Activated CD4-positive, alpha-beta T cell treated with anti-CD3 and anti-CD28 coated beads, Interleukin-2, amount 10 ng/mL, durations not matched to agents 24 days and 14 days (primary cell): ENCODE results near the gene AHDC1. TPM values are rescaled to one million over a fixed set of nuclear protein-coding genes. Genes with fewer than 3 reads are reported as not detected.
"Not testable (repeated sequence)": the region's sequence is repeated elsewhere in the genome, so short reads cannot be mapped to it uniquely, and the experiment has no call there.

Source experiments
- DNase-seq: peaks from one replicate; pipeline ENCODE4 v3.0.0; 2022
- H3K27ac Mint-ChIP-seq: one replicate; pipeline ENCODE4 v1.8.0; 2022; ENCODE audit warnings: mild to moderate bottlenecking, mixed read lengths
- H3K27me3 Mint-ChIP-seq: one replicate; pipeline ENCODE4 v1.8.0; 2022; ENCODE audit warnings: mixed read lengths
- H3K36me3 Mint-ChIP-seq: one replicate; pipeline ENCODE4 v1.8.0; 2022; ENCODE audit warnings: low read depth, mild to moderate bottlenecking, mixed read lengths
- H3K4me1 Mint-ChIP-seq: one replicate; pipeline ENCODE4 v1.8.0; 2021; ENCODE audit warnings: mixed read lengths
- H3K4me3 Mint-ChIP-seq: one replicate; pipeline ENCODE4 v1.8.0; 2022; ENCODE audit warnings: mild to moderate bottlenecking, moderate library complexity, mixed read lengths
- H3K9me3 Mint-ChIP-seq: one replicate; pipeline ENCODE4 v1.8.0; 2021; ENCODE audit warnings: mixed read lengths
- intact Hi-C: fragments of 100-400 bp; cut with micrococcal nuclease; formaldehyde crosslinking; loops from one replicate; pipeline ENCODE4 v1.15.1; 2023
- total RNA-seq: library from RNA; stranded (reverse); gene quantifications from 2 replicates; pipeline ENCODE4 v1.2.3, GENCODE V29; 2022

The AHDC1 gene
- 33.9 and 34.7 TPM in 2 replicates for total RNA-seq

- Mint-ChIP-seq H3K4me3 (peak within 1 kb of the TSS; percentile 99), H3K4me1 (peaks cover 43% of the 10 kb centered on the region), H3K27me3 (no peaks in the 10 kb centered on the region), H3K27ac (peak within 1 kb of the TSS; percentile 92), H3K36me3 (no peaks in the 10 kb centered on the region), H3K9me3 (no peaks in the 10 kb centered on the region)
- intact Hi-C loops, result loop anchor here (1.0 to 2.0 kb wide), 4 partner anchors 35 to 188 kb away; no protein-coding TSS in a partner anchor
- DNase-seq, result peak; percentile 98
These were observed at the start of gene AHDC1 for GRCh38 chr1:27603681-27604578. AHDC1 (minus strand) TSS chr1:27604144; CDS start chr1:27552115, 52,029 bp downstream.

- H3K27ac Mint-ChIP-seq, result peak overlapping the region; percentile 71
- H3K4me1 Mint-ChIP-seq, result peaks cover 42% of the 10 kb centered on the region
- no peak overlapping the region for H3K4me3 Mint-ChIP-seq
- no peaks in the 10 kb centered on the region for H3K27me3 Mint-ChIP-seq
- H3K36me3 Mint-ChIP-seq, result no peaks in the 10 kb centered on the region
- H3K9me3 Mint-ChIP-seq, result no peaks in the 10 kb centered on the region
- DNase-seq, result no peak
- intact Hi-C loops, result no loop called here
These were observed 48.3 kb upstream of the AHDC1 start for GRCh38 chr1:27652111-27652864.

GRCh38 chr1:27650539-27651175 lies 46.7 kb upstream of the AHDC1 start:
- intact Hi-C loops, result loop anchor here (1.0 kb wide), 1 partner anchor 16 kb away; no protein-coding TSS in a partner anchor
- peaks cover 36% of the 10 kb centered on the region for H3K4me1 Mint-ChIP-seq

GRCh38 chr1:27650171-27650538 lies 46.2 kb upstream of the AHDC1 start:
- Mint-ChIP-seq H3K4me3 (peak overlapping the region; percentile 34), H3K27me3 (no peaks in the 10 kb centered on the region), H3K4me1 (peaks cover 32% of the 10 kb centered on the region), H3K9me3 (no peaks in the 10 kb centered on the region), H3K36me3 (no peaks in the 10 kb centered on the region), H3K27ac (peak overlapping the region; percentile 90)
- intact Hi-C loops, result loop anchor here (1.0 kb wide), 1 partner anchor 16 kb away; no protein-coding TSS in a partner anchor
- peak; percentile 60 for DNase-seq

More at GRCh38 chr1:27650539-27651175, 46.7 kb upstream of the AHDC1 start:
- Mint-ChIP-seq H3K36me3 (no peaks in the 10 kb centered on the region), H3K27me3 (no peaks in the 10 kb centered on the region), H3K9me3 (no peaks in the 10 kb centered on the region), H3K4me3 (no peak overlapping the region), H3K27ac (peak overlapping the region; percentile 90)
- peak; percentile 63 for DNase-seq

GRCh38 chr1:27649306-27649635 lies 45.3 kb upstream of the AHDC1 start:
- no peak overlapping the region for H3K27ac Mint-ChIP-seq

GRCh38 chr1:27648602-27649305 lies 44.8 kb upstream of the AHDC1 start:
- Mint-ChIP-seq H3K27me3 (no peaks in the 10 kb centered on the region), H3K9me3 (no peaks in the 10 kb centered on the region), H3K4me1 (peaks cover 37% of the 10 kb centered on the region), H3K4me3 (no peak overlapping the region), H3K27ac (no peak overlapping the region), H3K36me3 (no peaks in the 10 kb centered on the region)
- intact Hi-C loops, result loop anchor here (1.0 kb wide), 1 partner anchor 11 kb away; no protein-coding TSS in a partner anchor
- DNase-seq, result no peak

More at GRCh38 chr1:27649306-27649635, 45.3 kb upstream of the AHDC1 start:
- DNase-seq, result no peak
- Mint-ChIP-seq H3K9me3 (no peaks in the 10 kb centered on the region), H3K36me3 (no peaks in the 10 kb centered on the region), H3K4me1 (peaks cover 31% of the 10 kb centered on the region), H3K4me3 (no peak overlapping the region), H3K27me3 (no peaks in the 10 kb centered on the region)
- intact Hi-C loops, result loop anchor here (1.0 kb wide), 1 partner anchor 10 kb away; no protein-coding TSS in a partner anchor

- no peaks in the 10 kb centered on the region for H3K9me3 Mint-ChIP-seq
- H3K4me1 Mint-ChIP-seq, result peaks cover 42% of the 10 kb centered on the region
- no peak for DNase-seq
- no peaks in the 10 kb centered on the region for H3K36me3 Mint-ChIP-seq
- H3K4me3 Mint-ChIP-seq, result no peak overlapping the region
- peak overlapping the region; percentile 34 for H3K27ac Mint-ChIP-seq
- intact Hi-C loops, result no loop called here
- H3K27me3 Mint-ChIP-seq, result no peaks in the 10 kb centered on the region
These were observed 43.4 kb upstream of the AHDC1 start for GRCh38 chr1:27647328-27647727.

- intact Hi-C loops, result no loop called here
- H3K27me3 Mint-ChIP-seq, result no peaks in the 10 kb centered on the region
- peak; percentile 55 for DNase-seq
These were observed 42.7 kb upstream of the AHDC1 start for GRCh38 chr1:27646676-27647075.

GRCh38 chr1:27645071-27645415 lies 41.1 kb upstream of the AHDC1 start:
- Mint-ChIP-seq H3K36me3 (no peaks in the 10 kb centered on the region), H3K4me1 (peaks cover 26% of the 10 kb centered on the region), H3K27ac (peak overlapping the region; percentile 20), H3K27me3 (no peaks in the 10 kb centered on the region), H3K9me3 (no peaks in the 10 kb centered on the region), H3K4me3 (no peak overlapping the region)
- intact Hi-C loops, result no loop called here
- DNase-seq, result peak; percentile 55

More at GRCh38 chr1:27646676-27647075, 42.7 kb upstream of the AHDC1 start:
- Mint-ChIP-seq H3K4me1 (peaks cover 39% of the 10 kb centered on the region), H3K9me3 (no peaks in the 10 kb centered on the region), H3K27ac (no peak overlapping the region), H3K4me3 (no peak overlapping the region), H3K36me3 (no peaks in the 10 kb centered on the region)

GRCh38 chr1:27644369-27645070 lies 40.6 kb upstream of the AHDC1 start:
- DNase-seq, result no peak
- Mint-ChIP-seq H3K4me3 (no peak overlapping the region), H3K4me1 (peaks cover 23% of the 10 kb centered on the region), H3K27me3 (no peaks in the 10 kb centered on the region), H3K9me3 (no peaks in the 10 kb centered on the region), H3K27ac (no peak overlapping the region), H3K36me3 (no peaks in the 10 kb centered on the region)
- intact Hi-C loops, result loop anchor here (1.0 kb wide), 1 partner anchor 19 kb away; no protein-coding TSS in a partner anchor

- H3K36me3 Mint-ChIP-seq, result no peaks in the 10 kb centered on the region
- peak; percentile 91 for DNase-seq
- no peaks in the 10 kb centered on the region for H3K27me3 Mint-ChIP-seq
- no peaks in the 10 kb centered on the region for H3K9me3 Mint-ChIP-seq
- peak overlapping the region; percentile 53 for H3K27ac Mint-ChIP-seq
- H3K4me3 Mint-ChIP-seq, result no peak overlapping the region
- peaks cover 22% of the 10 kb centered on the region for H3K4me1 Mint-ChIP-seq
- intact Hi-C loops, result loop anchor here (1.0 kb wide), 1 partner anchor 20 kb away; no protein-coding TSS in a partner anchor
These were observed 39.8 kb upstream of the AHDC1 start for GRCh38 chr1:27643600-27644368.

GRCh38 chr1:27640514-27640913 lies 36.6 kb upstream of the AHDC1 start:
- intact Hi-C loops, result not testable (repeated sequence)

More at GRCh38 chr1:27640514-27640913, 36.6 kb upstream of the AHDC1 start:
- H3K9me3 Mint-ChIP-seq, H3K27me3 Mint-ChIP-seq, H3K36me3 Mint-ChIP-seq, H3K27ac Mint-ChIP-seq, H3K4me3 Mint-ChIP-seq, DNase-seq: not testable (repeated sequence)
- peaks cover 31% of the 10 kb centered on the region for H3K4me1 Mint-ChIP-seq
